ENCODE data around the gene SIGLEC11. TPM values are rescaled to one million over a fixed set of nuclear protein-coding genes. Genes with fewer than 3 reads are reported as not detected.

SIGLEC11 gene
- total and polyA plus RNA-seq, 2 donors (not counting 1 experiment from before 2014, with no cell fraction given), result 0.09 TPM; not detected in 1

- Mint-ChIP-seq H3K9me3 (ENCODE audit: insufficient read depth) (no peaks in the 10 kb centered on the region), H3K4me3 (no peak overlapping the region), H3K27ac (no peak overlapping the region), H3K4me1 (peaks cover 12% of the 10 kb centered on the region), H3K27me3 (peaks cover 14% of the 10 kb centered on the region)
- DNase-seq (no peak), ATAC-seq (ENCODE audit: low read depth) (no peak)
- Histone ChIP-seq H3K4me3 (ENCODE audit: control extremely low read depth in 1 of 5, extremely low read depth in 1 of 5, insufficient read depth in 1 of 5, low read depth in 2 of 5, low read length in 4 of 5) (no peak overlapping the region), H3K4me2 (replicated peaks; ENCODE audit: low read depth, low read length, poor library complexity, severe bottlenecking) (no peak overlapping the region), H2AFZ (ENCODE audit: insufficient read depth, low read depth, low read length, poor library complexity, severe bottlenecking) (no peak overlapping the region), H3K27ac (ENCODE audit: low read length in 2 of 2) (no peak overlapping the region), H3K4me1 (ENCODE audit: control insufficient read depth in 2 of 2, insufficient read depth in 2 of 2, low read length in 2 of 2) (peaks cover 5 to 11% of the 10 kb centered on the region in 2 donors), H3K36me3 (replicated peaks in 1 of 2; ENCODE audit: control extremely low read depth in 1 of 2, control insufficient read depth in 1 of 2, extremely low read depth in 1 of 2, insufficient read depth in 2 of 2, low read length in 1 of 2) (no peaks in the 10 kb centered on the region), H3K9ac (ENCODE audit: low read length) (no peak overlapping the region), H4K20me1 (ENCODE audit: control insufficient read depth, insufficient read depth, low read length, poor library complexity, severe bottlenecking) (no peaks in the 10 kb centered on the region), H3K27me3 (replicated peaks in 1 of 4; ENCODE audit: control extremely low read depth in 1 of 4, control insufficient read depth in 3 of 4, insufficient read depth in 4 of 4, low read length in 3 of 4) (no peaks in the 10 kb centered on the region), H3K79me2 (ENCODE audit: control insufficient read depth, insufficient read depth, low read length) (no peaks in the 10 kb centered on the region), H3K9me3 (ENCODE audit: control extremely low read depth in 1 of 3, control insufficient read depth in 2 of 3, insufficient read depth in 1 of 3, low read length in 2 of 3) (no peaks in the 10 kb centered on the region)
- CTCF ChIA-PET, result interaction anchor here (1.0 to 3.4 kb wide), 4 partner anchors 18 to 47 kb away, joined by 3 to 13 read pairs (median 8); no protein-coding TSS in a partner anchor
- WGBS (ENCODE audit: insufficient coverage), result 85% methylated on average over 3 of the region's 5 CpGs
- POLR2A ChIA-PET, result no interaction called here
- intact Hi-C loops (cut with micrococcal nuclease), result loop anchor here (5.0 kb wide), 1 partner anchor 846 kb away; no protein-coding TSS in a partner anchor
- TF ChIP-seq CTCF (IDR thresholded peaks at IDR 0.05), result no peak
- no peak for TF ChIP-seq EZH2 (IDR thresholded peaks at IDR 0.05; ENCODE audit: borderline replicate concordance, insufficient read depth, low read depth, low read length, poor library complexity, severe bottlenecking)
Observed at GRCh38 chr19:49936549-49936948, 24.4 kb downstream of the SIGLEC11 start.

- no peak for TF ChIP-seq CTCF (IDR thresholded peaks at IDR 0.05)
- TF ChIP-seq EZH2 (IDR thresholded peaks at IDR 0.05; ENCODE audit: borderline replicate concordance, insufficient read depth, low read depth, low read length, poor library complexity, severe bottlenecking), result no peak
- Histone ChIP-seq H3K27ac (ENCODE audit: low read length in 2 of 2) (no peak overlapping the region), H3K4me2 (replicated peaks; ENCODE audit: low read depth, low read length, poor library complexity, severe bottlenecking) (no peak overlapping the region), H3K9ac (ENCODE audit: low read length) (no peak overlapping the region), H4K20me1 (ENCODE audit: control insufficient read depth, insufficient read depth, low read length, poor library complexity, severe bottlenecking) (no peaks in the 10 kb centered on the region), H2AFZ (ENCODE audit: insufficient read depth, low read depth, low read length, poor library complexity, severe bottlenecking) (no peak overlapping the region), H3K79me2 (ENCODE audit: control insufficient read depth, insufficient read depth, low read length) (peaks cover 8% of the 10 kb centered on the region), H3K4me3 (ENCODE audit: control extremely low read depth in 1 of 5, extremely low read depth in 1 of 5, insufficient read depth in 1 of 5, low read depth in 2 of 5, low read length in 4 of 5) (no peak overlapping the region), H3K4me1 (ENCODE audit: control insufficient read depth in 2 of 2, insufficient read depth in 2 of 2, low read length in 2 of 2) (peaks cover 10 to 21% of the 10 kb centered on the region in 2 donors), H3K9me3 (ENCODE audit: control extremely low read depth in 1 of 3, control insufficient read depth in 2 of 3, insufficient read depth in 1 of 3, low read length in 2 of 3) (peaks cover 0 to 3% (median 0%) of the 10 kb centered on the region in 3 donors), H3K27me3 (replicated peaks in 1 of 4; ENCODE audit: control extremely low read depth in 1 of 4, control insufficient read depth in 3 of 4, insufficient read depth in 4 of 4, low read length in 3 of 4) (no peaks in the 10 kb centered on the region), H3K36me3 (replicated peaks in 1 of 2; ENCODE audit: control extremely low read depth in 1 of 2, control insufficient read depth in 1 of 2, extremely low read depth in 1 of 2, insufficient read depth in 2 of 2, low read length in 1 of 2) (no peaks in the 10 kb centered on the region)
- ChIA-PET POLR2A (no interaction called here), CTCF (interaction anchor here (0.7 kb wide), 2 partner anchors 18 to 1873 kb away, joined by 3 read pairs; no protein-coding TSS in a partner anchor)
- no peak overlapping the region for H3K27ac Mint-ChIP-seq
- H3K9me3 Mint-ChIP-seq (ENCODE audit: insufficient read depth), result no peaks in the 10 kb centered on the region
- DNase-seq, result no peak
- H3K4me1 Mint-ChIP-seq, result peaks cover 33% of the 10 kb centered on the region
- H3K4me3 Mint-ChIP-seq, result no peak overlapping the region
- intact Hi-C loops (cut with micrococcal nuclease), result no loop called here
- 91% methylated on average over 7 of the region's 8 CpGs for WGBS (ENCODE audit: insufficient coverage)
- no peak for ATAC-seq (ENCODE audit: low read depth)
- H3K27me3 Mint-ChIP-seq, result no peaks in the 10 kb centered on the region
Observed at GRCh38 chr19:49933643-49934042, 27.3 kb downstream of the SIGLEC11 start.
